Prostate gland (tissue), 2 donors: ENCODE measurements around the gene GFI1.

ENCODE experiments used
- CTCF ChIP-seq, 4 experiments: fragments of 200-600 bp in 2 of 4; fragments of 450-650 bp in 2 of 4; sonication (generic) in 2 of 4; IDR thresholded peaks; 1 replicate in 3 of 4; 2 replicates in 1 of 4; pipeline ENCODE4 v1.5.1; 2016 to 2019; ENCODE audit warnings: antibody characterized with exemption in 4 of 4, mild to moderate bottlenecking in 2 of 4, moderate library complexity in 2 of 4
- POLR2A ChIP-seq: fragments of 450-650 bp; IDR thresholded peaks from one replicate; pipeline ENCODE4 v1.6.1; 2016; ENCODE audit warnings: antibody characterized with exemption, mild to moderate bottlenecking
- POLR2AphosphoS5 ChIP-seq: sonication (generic); formaldehyde crosslinking; IDR thresholded peaks from one replicate; pipeline ENCODE4 v1.6.1; 2017; ENCODE audit warnings: antibody characterized with exemption

GRCh38 chr1:92527670-92528069 is 40.9 kb upstream of the GFI1 start:
- TF ChIP-seq POLR2A (no peak), CTCF (IDR thresholded peaks at IDR 0.05) (no peak), POLR2AphosphoS5 (no peak)
